Mesenchymal stem cell (in vitro differentiated cells and primary cell): ENCODE measurements around the gene PIKFYVE.
"Not testable (repeated sequence)": the region's sequence is repeated elsewhere in the genome, so short reads cannot be mapped to it uniquely, and the experiment has no call there.

ENCODE experiments used
- DNase-seq: peaks from one replicate; pipeline ENCODE4 v3.0.0-alpha.2; 2013
- H2AFZ ChIP-seq: one replicate; pipeline ENCODE4 v1.6.1; 2013; ENCODE audit warnings: low read depth, mild to moderate bottlenecking, control low read depth, inconsistent platforms, low read length, moderate library complexity
- H2AK5ac ChIP-seq: 2 replicates; pipeline ENCODE4 v1.6.1; 2013; ENCODE audit warnings: low read length, moderate library complexity, mild to moderate bottlenecking, inconsistent platforms; ENCODE audit not compliant: severe bottlenecking
- H2BK120ac ChIP-seq: one replicate; pipeline ENCODE4 v1.6.1; 2013; ENCODE audit warnings: low read depth, mild to moderate bottlenecking, inconsistent platforms, low read length, moderate library complexity
- H2BK12ac ChIP-seq, 2 experiments: one replicate each; pipeline ENCODE4 v1.6.1; 2013; ENCODE audit warnings: inconsistent platforms in 2 of 2, low read length in 2 of 2, mild to moderate bottlenecking in 2 of 2, moderate library complexity in 2 of 2, control low read depth in 1 of 2
- H2BK15ac ChIP-seq: one replicate; pipeline ENCODE4 v1.6.1; 2013; ENCODE audit warnings: mild to moderate bottlenecking, low read depth, inconsistent platforms; ENCODE audit not compliant: poor library complexity, severe bottlenecking
- H2BK5ac ChIP-seq: 2 replicates; pipeline ENCODE4 v1.6.1; 2013; ENCODE audit warnings: low read depth, mild to moderate bottlenecking, low read length, control low read depth, inconsistent platforms; ENCODE audit not compliant: poor library complexity, severe bottlenecking
- H3K14ac ChIP-seq, 2 experiments: one replicate each; pipeline ENCODE4 v1.6.1; 2013; ENCODE audit warnings: inconsistent platforms in 2 of 2, low read length in 2 of 2, control low read depth in 1 of 2, mild to moderate bottlenecking in 1 of 2, moderate library complexity in 1 of 2
- H3K18ac ChIP-seq, 2 experiments: one replicate each; pipeline ENCODE4 v1.6.1; 2013; ENCODE audit warnings: inconsistent platforms in 2 of 2, low read length in 2 of 2, control low read depth in 1 of 2, low read depth in 1 of 2, mild to moderate bottlenecking in 1 of 2
- H3K23ac ChIP-seq, 2 experiments: one replicate each; pipeline ENCODE4 v1.6.1; 2013; ENCODE audit warnings: inconsistent platforms in 2 of 2, low read length in 2 of 2, mild to moderate bottlenecking in 2 of 2, moderate library complexity in 2 of 2, control low read depth in 1 of 2
- H3K27ac ChIP-seq: 2 replicates; pipeline ENCODE4 v1.5.1; 2013; ENCODE audit warnings: mild to moderate bottlenecking, moderate library complexity, low read length, control low read depth, inconsistent platforms; ENCODE audit not compliant: poor library complexity, severe bottlenecking
- H3K27me3 ChIP-seq, 2 experiments: 2 replicates each; pipeline versions ENCODE4 v1.6.1 to v1.7.0; 2013; ENCODE audit warnings: low read length in 2 of 2, mild to moderate bottlenecking in 2 of 2, moderate library complexity in 2 of 2, control low read depth in 1 of 2, inconsistent platforms in 1 of 2; ENCODE audit not compliant: control insufficient read depth in 1 of 2, insufficient read depth in 1 of 2
- H3K36me3 ChIP-seq, 2 experiments: 2 replicates each; pipeline versions ENCODE4 v1.6.1 to v1.7.0; 2013; ENCODE audit warnings: low read length in 2 of 2, control low read depth in 1 of 2, inconsistent platforms in 1 of 2, low read depth in 1 of 2, mild to moderate bottlenecking in 1 of 2; ENCODE audit not compliant: insufficient read depth in 2 of 2, control insufficient read depth in 1 of 2
- H3K4ac ChIP-seq, 2 experiments: one replicate each; pipeline ENCODE4 v1.6.1; 2013; ENCODE audit warnings: inconsistent platforms in 2 of 2, low read length in 2 of 2, mild to moderate bottlenecking in 2 of 2, moderate library complexity in 2 of 2, control low read depth in 1 of 2, low read depth in 1 of 2
- H3K4me1 ChIP-seq: 2 replicates; pipeline ENCODE4 v1.6.1; 2013; ENCODE audit warnings: low read depth, low read length, control low read depth; ENCODE audit not compliant: control insufficient read depth, insufficient read depth
- H3K4me2 ChIP-seq: 2 replicates; pipeline ENCODE4 v1.6.1; 2013; ENCODE audit warnings: low read length, mild to moderate bottlenecking, inconsistent platforms; ENCODE audit not compliant: poor library complexity, severe bottlenecking
- H3K4me3 ChIP-seq, 2 experiments: 2 replicates each; pipeline versions ENCODE4 v1.5.1 to v1.7.0; 2013; ENCODE audit warnings: low read length in 2 of 2, mild to moderate bottlenecking in 2 of 2, control low read depth in 1 of 2, low read depth in 1 of 2; ENCODE audit not compliant: insufficient read depth in 1 of 2
- H3K79me1 ChIP-seq: replicated peaks from 2 replicates; pipeline ENCODE4 v1.6.1; 2013; ENCODE audit warnings: mild to moderate bottlenecking, control low read depth, low read length, inconsistent platforms; ENCODE audit not compliant: poor library complexity, severe bottlenecking
- H3K9ac ChIP-seq: 2 replicates; pipeline ENCODE4 v1.7.0; 2013; ENCODE audit warnings: mild to moderate bottlenecking, low read length, moderate library complexity
- H3K9me3 ChIP-seq: 2 replicates; pipeline ENCODE4 v1.7.0; 2013; ENCODE audit warnings: mild to moderate bottlenecking, low read length; ENCODE audit not compliant: control insufficient read depth
- H4K8ac ChIP-seq: one replicate; pipeline ENCODE4 v1.6.1; 2013; ENCODE audit warnings: inconsistent platforms, mild to moderate bottlenecking, low read length, moderate library complexity
- H4K91ac ChIP-seq: one replicate; pipeline ENCODE4 v1.6.1; 2013; ENCODE audit warnings: mild to moderate bottlenecking, low read length, inconsistent platforms
- WGBS: methylation state at CpG from one replicate; pipeline ENCODE4 v1.1.7; 2013; ENCODE audit warnings: mixed read lengths; 5-methylcytosine and 5-hydroxymethylcytosine counted together

PIKFYVE gene

GRCh38 chr2:208267526-208267925 lies 1.5 kb downstream of the PIKFYVE start:
- not testable (repeated sequence) for H3K27me3 ChIP-seq, H3K79me1 ChIP-seq, H2BK120ac ChIP-seq, H3K27ac ChIP-seq, H4K91ac ChIP-seq, H4K8ac ChIP-seq, H2AFZ ChIP-seq, H2AK5ac ChIP-seq, H3K9me3 ChIP-seq, H2BK5ac ChIP-seq, H3K14ac ChIP-seq, H2BK15ac ChIP-seq, H2BK12ac ChIP-seq, DNase-seq, H3K23ac ChIP-seq
- Histone ChIP-seq H3K4me3 (peak overlapping the region in 1 of 2 experiments; percentile 96), H3K36me3 (peaks cover 4 to 12% of the 10 kb centered on the region in 2 experiments), H3K4ac (peak overlapping the region in 1 of 2 experiments; percentile 16), H3K18ac (peak overlapping the region in 1 of 2 experiments; percentile 24), H3K4me2 (peak overlapping the region; percentile 68), H3K4me1 (peaks cover 11% of the 10 kb centered on the region), H3K9ac (peak overlapping the region; percentile 97)
- WGBS: 54% methylated on average over 21 of the region's 22 CpGs

- Histone ChIP-seq H4K8ac (no peak overlapping the region), H3K4ac (no peak overlapping the region), H3K4me1 (peaks cover 11% of the 10 kb centered on the region), H3K14ac (no peak overlapping the region), H3K18ac (no peak overlapping the region), H3K9me3 (no peaks in the 10 kb centered on the region), H4K91ac (no peak overlapping the region), H3K23ac (no peak overlapping the region), H3K27ac (no peak overlapping the region), H3K27me3 (no peaks in the 10 kb centered on the region), H2AK5ac (no peak overlapping the region), H3K79me1 (peaks cover 9% of the 10 kb centered on the region), H2BK12ac (no peak overlapping the region), H2BK120ac (no peak overlapping the region), H3K4me3 (peak overlapping the region in 1 of 2 experiments; percentile 96), H3K4me2 (no peak overlapping the region), H3K36me3 (peaks cover 6 to 20% of the 10 kb centered on the region in 2 experiments), H2BK15ac (no peak overlapping the region), H2AFZ (no peak overlapping the region), H3K9ac (peak overlapping the region; percentile 97), H2BK5ac (no peak overlapping the region)
- 97% methylated on average over 5 of the region's 8 CpGs for WGBS
- no peak for DNase-seq
These were observed 2.3 kb downstream of the PIKFYVE start for GRCh38 chr2:208268156-208268952.

GRCh38 chr2:208269091-208269490 lies 3.0 kb downstream of the PIKFYVE start:
- no peak overlapping the region for H2BK12ac ChIP-seq
- no peak overlapping the region for H4K8ac ChIP-seq
- H3K36me3 ChIP-seq: peaks cover 8 to 28% of the 10 kb centered on the region in 2 experiments
- no peak overlapping the region for H4K91ac ChIP-seq
- no peak overlapping the region for H3K4me2 ChIP-seq
- no peaks in the 10 kb centered on the region for H3K9me3 ChIP-seq
- H3K9ac ChIP-seq: no peak overlapping the region
- H3K14ac ChIP-seq: no peak overlapping the region
- no peak for DNase-seq
- H3K4ac ChIP-seq: no peak overlapping the region
- H3K18ac ChIP-seq: no peak overlapping the region
- no peak overlapping the region for H2BK120ac ChIP-seq
- peaks cover 11% of the 10 kb centered on the region for H3K79me1 ChIP-seq
- no peak overlapping the region for H2BK15ac ChIP-seq
- H3K4me3 ChIP-seq: no peak overlapping the region
- peaks cover 11% of the 10 kb centered on the region for H3K4me1 ChIP-seq
- H3K27me3 ChIP-seq: no peaks in the 10 kb centered on the region
- H2BK5ac ChIP-seq: no peak overlapping the region
- H3K27ac ChIP-seq: no peak overlapping the region
- WGBS: 100% methylated on average over 1 of the region's 2 CpGs
- H3K23ac ChIP-seq: no peak overlapping the region
- no peak overlapping the region for H2AK5ac ChIP-seq
- H2AFZ ChIP-seq: no peak overlapping the region

- no peak for DNase-seq
- H3K9ac ChIP-seq: no peak overlapping the region
- H2BK12ac ChIP-seq: no peak overlapping the region
These were observed 8.7 kb downstream of the PIKFYVE start for GRCh38 chr2:208274748-208275147.

More at GRCh38 chr2:208274748-208275147, 8.7 kb downstream of the PIKFYVE start:
- H2BK120ac ChIP-seq: no peak overlapping the region
- H3K4me3 ChIP-seq: no peak overlapping the region
- H3K18ac ChIP-seq: no peak overlapping the region
- peaks cover 22% of the 10 kb centered on the region for H3K79me1 ChIP-seq
- H4K8ac ChIP-seq: no peak overlapping the region
- H2AFZ ChIP-seq: no peak overlapping the region
- H3K4me2 ChIP-seq: no peak overlapping the region
- peaks cover 7% of the 10 kb centered on the region for H3K9me3 ChIP-seq
- peaks cover 8 to 84% of the 10 kb centered on the region in 2 experiments for H3K36me3 ChIP-seq
- no peaks in the 10 kb centered on the region for H3K4me1 ChIP-seq
- no peak overlapping the region for H2BK5ac ChIP-seq
- no peak overlapping the region for H2BK15ac ChIP-seq
- no peak overlapping the region for H4K91ac ChIP-seq
- H2AK5ac ChIP-seq: no peak overlapping the region
- no peaks in the 10 kb centered on the region for H3K27me3 ChIP-seq
- no peak overlapping the region for H3K23ac ChIP-seq
- no peak overlapping the region for H3K14ac ChIP-seq
- no peak overlapping the region for H3K27ac ChIP-seq
- no peak overlapping the region for H3K4ac ChIP-seq
